PC-9 (cell line): ENCODE data around the gene TBCE. TPM values are rescaled to one million over a fixed set of nuclear protein-coding genes. Genes with fewer than 3 reads are reported as not detected.

Experiments used
- BruUV-seq: library from RNA; stranded (reverse); fragments of 400-500 nt; replicated peaks from 2 replicates; lab custom pipeline; 2021; lab: Mats Ljungman, UMichigan
- CTCF ChIA-PET: fragments of 300-600 bp; sonication (Branson Sonifier 250); formaldehyde crosslinking; loops from one replicate; lab custom pipeline; 2022; ENCODE audit warnings: antibody characterized with exemption; lab: Charles Lee
- POLR2A ChIA-PET: fragments of 300-600 bp; sonication (Branson Sonifier 250); formaldehyde crosslinking; loops from one replicate; lab custom pipeline; 2022; ENCODE audit warnings: antibody characterized with exemption; ENCODE audit not compliant: unreplicated experiment; lab: Charles Lee
- DNase-seq, 2 experiments: peaks; one replicate each; pipeline versions ENCODE4 v3.0.0 to v3.0.0-alpha.2; 2015 to 2022; ENCODE audit warnings: mixed read lengths in 1 of 2
- H2AFZ ChIP-seq: fragments of 200-600 bp; sonication (generic); 2 replicates; pipeline ENCODE4 v1.8.1; 2017; ENCODE audit warnings: antibody characterized with exemption
- H3F3A ChIP-seq: fragments of 200-600 bp; sonication (generic); 2 replicates; pipeline ENCODE4 v1.8.1; 2017; ENCODE audit warnings: antibody characterized with exemption, mild to moderate bottlenecking, low read depth; ENCODE audit not compliant: insufficient read depth
- H3K27ac ChIP-seq: fragments of 200-600 bp; sonication (generic); 2 replicates; pipeline ENCODE4 v1.6.1; 2016; ENCODE audit warnings: mixed run types
- H3K27me3 ChIP-seq: fragments of 200-600 bp; sonication (generic); 2 replicates; pipeline ENCODE4 v1.6.1; 2016; ENCODE audit warnings: low read depth, mixed run types; ENCODE audit not compliant: insufficient read depth
- H3K36me3 ChIP-seq: fragments of 200-600 bp; sonication (generic); 2 replicates; pipeline ENCODE4 v1.6.1; 2016; ENCODE audit warnings: low read depth, mixed run types
- H3K4me1 ChIP-seq: fragments of 200-600 bp; sonication (generic); replicated peaks from 2 replicates; pipeline ENCODE4 v1.6.1; 2016; ENCODE audit warnings: mixed run types; ENCODE audit not compliant: insufficient read depth
- H3K4me2 ChIP-seq: fragments of 200-600 bp; sonication (generic); 2 replicates; pipeline ENCODE4 v1.6.1; 2017; ENCODE audit warnings: mixed run types
- H3K4me3 ChIP-seq: fragments of 200-600 bp; sonication (generic); 2 replicates; pipeline ENCODE4 v1.6.1; 2016; ENCODE audit warnings: mixed run types
- H3K79me2 ChIP-seq: fragments of 200-600 bp; sonication (generic); 2 replicates; pipeline ENCODE4 v1.6.1; 2017; ENCODE audit warnings: low read depth, mixed run types
- H3K9me2 ChIP-seq: fragments of 200-600 bp; sonication (generic); 2 replicates; pipeline ENCODE4 v1.8.1; 2017; ENCODE audit warnings: mild to moderate bottlenecking; ENCODE audit not compliant: insufficient read depth
- H3K9me3 ChIP-seq: fragments of 200-600 bp; sonication (generic); 2 replicates; pipeline ENCODE4 v1.8.1; 2016; ENCODE audit warnings: low read depth; ENCODE audit not compliant: insufficient read depth
- H4K20me1 ChIP-seq: fragments of 200-600 bp; sonication (generic); 2 replicates; pipeline ENCODE4 v1.8.1; 2017; ENCODE audit not compliant: insufficient read depth
- EZH2 ChIP-seq: fragments of 200-600 bp; sonication (generic); IDR thresholded peaks from 2 replicates; pipeline ENCODE4 v1.8.0; 2017; ENCODE audit warnings: antibody characterized with exemption, low read depth
- intact Hi-C: fragments of 100-400 bp; cut with micrococcal nuclease; formaldehyde crosslinking; loops from one replicate; pipeline ENCODE4 v1.10.0; 2022; ENCODE audit not compliant: unreplicated experiment
- total RNA-seq: library from RNA; stranded (reverse); gene quantifications from 2 replicates; pipeline ENCODE4 v1.2.3, GENCODE V29; 2021
- TF ChIP-seq, protein P1 (sequence below): fragments of 200-600 bp; sonication (generic); conservative IDR thresholded peaks from 2 replicates; pipeline ENCODE4 v1.6.1; 2017; ENCODE audit warnings: mixed run types, antibody characterized with exemption, mild to moderate bottlenecking, moderate library complexity

TBCE gene
- total RNA-seq, 1 experiment from 2014 or later = 18.9 TPM

- ChIA-PET POLR2A (no interaction called here), CTCF (no interaction called here)
- no peaks in the 10 kb centered on the region for H3K9me2 ChIP-seq
- H3K79me2 ChIP-seq = peaks cover 34% of the 10 kb centered on the region
- no peak overlapping the region for H3K4me2 ChIP-seq
- H3K27ac ChIP-seq = no peak overlapping the region
- intact Hi-C loops = no loop called here
- no peak overlapping the region for H2AFZ ChIP-seq
- TF ChIP-seq EZH2 = no peak
- TF ChIP-seq, protein P1, sequence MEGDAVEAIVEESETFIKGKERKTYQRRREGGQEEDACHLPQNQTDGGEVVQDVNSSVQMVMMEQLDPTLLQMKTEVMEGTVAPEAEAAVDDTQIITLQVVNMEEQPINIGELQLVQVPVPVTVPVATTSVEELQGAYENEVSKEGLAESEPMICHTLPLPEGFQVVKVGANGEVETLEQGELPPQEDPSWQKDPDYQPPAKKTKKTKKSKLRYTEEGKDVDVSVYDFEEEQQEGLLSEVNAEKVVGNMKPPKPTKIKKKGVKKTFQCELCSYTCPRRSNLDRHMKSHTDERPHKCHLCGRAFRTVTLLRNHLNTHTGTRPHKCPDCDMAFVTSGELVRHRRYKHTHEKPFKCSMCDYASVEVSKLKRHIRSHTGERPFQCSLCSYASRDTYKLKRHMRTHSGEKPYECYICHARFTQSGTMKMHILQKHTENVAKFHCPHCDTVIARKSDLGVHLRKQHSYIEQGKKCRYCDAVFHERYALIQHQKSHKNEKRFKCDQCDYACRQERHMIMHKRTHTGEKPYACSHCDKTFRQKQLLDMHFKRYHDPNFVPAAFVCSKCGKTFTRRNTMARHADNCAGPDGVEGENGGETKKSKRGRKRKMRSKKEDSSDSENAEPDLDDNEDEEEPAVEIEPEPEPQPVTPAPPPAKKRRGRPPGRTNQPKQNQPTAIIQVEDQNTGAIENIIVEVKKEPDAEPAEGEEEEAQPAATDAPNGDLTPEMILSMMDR = no peak
- H3K36me3 ChIP-seq = peaks cover 19% of the 10 kb centered on the region
- no peak for DNase-seq
- H3K4me1 ChIP-seq = no peaks in the 10 kb centered on the region
- no peaks in the 10 kb centered on the region for H3K27me3 ChIP-seq
- no peak overlapping the region for H3K4me3 ChIP-seq
- BruUV-seq = no TSS peak
- 0 out of 2 replicates have a peak, but pooled peaks cover 11% of the 10 kb centered on the region for H4K20me1 ChIP-seq
- H3F3A ChIP-seq = no peaks in the 10 kb centered on the region; the same call in 1 of the 2 replicates
- H3K9me3 ChIP-seq = no peaks in the 10 kb centered on the region
Observed at GRCh38 chr1:235494531-235494930, 127.3 kb downstream of the TBCE start.

DNA sequence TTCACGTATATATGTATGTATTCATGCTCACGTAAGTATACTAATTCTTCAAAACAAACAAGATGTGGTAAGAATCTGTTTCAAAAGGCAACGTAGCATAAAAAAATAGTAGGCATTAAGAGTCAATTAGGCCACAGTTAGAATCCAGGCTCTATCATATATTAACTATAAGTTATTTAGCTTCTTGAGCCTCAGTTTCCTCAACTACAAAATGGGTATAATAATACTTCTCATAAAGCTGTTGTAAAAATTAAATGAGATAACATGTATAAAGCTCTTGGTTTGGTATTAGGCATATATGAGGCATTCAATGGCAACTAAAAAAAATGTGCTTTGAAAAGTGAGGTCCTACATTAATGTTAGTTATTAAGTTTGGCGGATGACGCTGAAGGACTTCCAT is 127.8 kb downstream of the TBCE start:
- Histone ChIP-seq H3K79me2 (peaks cover 39% of the 10 kb centered on the region), H3K4me1 (0 out of 2 replicates have a peak, but pooled peaks cover under 1% of the 10 kb centered on the region), H3K9me2 (no peaks in the 10 kb centered on the region), H3K4me2 (no peak overlapping the region), H4K20me1 (0 out of 2 replicates have a peak, but pooled peaks cover 11% of the 10 kb centered on the region), H3K36me3 (peaks cover 19% of the 10 kb centered on the region), H3F3A (no peaks in the 10 kb centered on the region; the same call in 1 of the 2 replicates), H3K9me3 (no peaks in the 10 kb centered on the region), H3K4me3 (no peak overlapping the region), H3K27me3 (no peaks in the 10 kb centered on the region), H2AFZ (no peak overlapping the region), H3K27ac (no peak overlapping the region)
- POLR2A ChIA-PET = no interaction called here
- no TSS peak for BruUV-seq
- CTCF ChIA-PET = no interaction called here
- no peak for TF ChIP-seq EZH2
- TF ChIP-seq, protein P1 = no peak
- intact Hi-C loops = no loop called here
- DNase-seq = no peak

DNA sequence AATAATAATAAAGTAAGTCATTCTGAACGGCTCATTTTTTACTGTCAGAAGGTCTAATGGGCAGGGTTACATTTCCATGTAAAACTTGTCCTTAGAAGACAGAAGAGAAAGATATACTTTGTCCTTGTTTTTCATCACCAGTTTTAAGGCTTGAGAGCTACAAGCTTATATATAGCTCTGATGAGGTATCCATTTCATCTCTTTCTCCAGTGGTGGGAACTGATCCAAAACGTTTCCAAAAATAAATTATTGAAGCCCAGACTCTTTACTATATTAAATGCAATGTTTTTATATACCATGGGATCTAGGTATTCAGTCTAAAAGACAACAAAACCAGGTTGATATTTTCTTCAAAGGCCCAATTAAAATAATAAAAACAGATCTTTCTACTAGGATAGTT is 128.3 kb downstream of the TBCE start:
- CTCF ChIA-PET = interaction anchor here (0.7 kb wide), 1 partner anchor 10 kb away, joined by 7 read pairs; no protein-coding TSS in a partner anchor
- intact Hi-C loops = no loop called here
- no TSS peak for BruUV-seq
- no peak overlapping the region for H2AFZ ChIP-seq
- no peak for DNase-seq
- H4K20me1 ChIP-seq = 0 out of 2 replicates have a peak, but pooled peaks cover 11% of the 10 kb centered on the region
- H3K27me3 ChIP-seq = no peaks in the 10 kb centered on the region
- H3K27ac ChIP-seq = no peak overlapping the region
- POLR2A ChIA-PET = interaction anchor here (0.6 kb wide), 1 partner anchor 287 kb away, joined by 11 read pairs; no protein-coding TSS in a partner anchor
- no peaks in the 10 kb centered on the region for H3K9me3 ChIP-seq
- no peak for TF ChIP-seq EZH2
- TF ChIP-seq, protein P1 = no peak
- peaks cover under 1% of the 10 kb centered on the region; the same call in 1 of the 2 replicates for H3F3A ChIP-seq
- H3K79me2 ChIP-seq = peaks cover 44% of the 10 kb centered on the region
- no peak overlapping the region for H3K4me3 ChIP-seq
- H3K9me2 ChIP-seq = no peaks in the 10 kb centered on the region
- H3K36me3 ChIP-seq = peaks cover 19% of the 10 kb centered on the region
- H3K4me1 ChIP-seq = peaks cover 6% of the 10 kb centered on the region
- no peak overlapping the region for H3K4me2 ChIP-seq
